ENCODE results near the gene PHACTR1. TPM values are rescaled to one million over a fixed set of nuclear protein-coding genes. Genes with fewer than 3 reads are reported as not detected.

Gene PHACTR1
- total and polyA plus RNA-seq, 2 donors (not counting 1 experiment from before 2014, with no cell fraction given): 0.60 to 1.2 TPM

GRCh38 chr6:13075141-13075845 is 358.7 kb downstream of the PHACTR1 start:
- Histone ChIP-seq H3K9ac (ENCODE audit: insufficient read depth, low read length) (no peak overlapping the region), H3K27me3 (ENCODE audit: control insufficient read depth, insufficient read depth, low read length) (no peaks in the 10 kb centered on the region), H3K4me1 (ENCODE audit: control insufficient read depth, extremely low read depth, insufficient read depth, low read length) (no peaks in the 10 kb centered on the region), H3K27ac (ENCODE audit: insufficient read depth, low read length) (no peak overlapping the region), H2AFZ (ENCODE audit: low read length) (no peak overlapping the region), H3K79me2 (ENCODE audit: control insufficient read depth, insufficient read depth, low read length) (no peaks in the 10 kb centered on the region), H3K36me3 (ENCODE audit: control insufficient read depth, insufficient read depth, low read length) (no peaks in the 10 kb centered on the region), H3K9me3 (ENCODE audit: control insufficient read depth, insufficient read depth, low read depth, low read length) (no peaks in the 10 kb centered on the region), H3K4me3 (replicated peaks in 1 of 4; ENCODE audit: control extremely low read depth in 1 of 4, insufficient read depth in 1 of 4, low read depth in 3 of 4, low read length in 4 of 4) (no peak overlapping the region), H3K4me2 (ENCODE audit: extremely low read depth, insufficient read depth, low read length) (no peak overlapping the region), H4K20me1 (ENCODE audit: control insufficient read depth, extremely low read depth, insufficient read depth, low read length) (no peaks in the 10 kb centered on the region)
- TF ChIP-seq CTCF (conservative IDR thresholded peaks at IDR 0.05 in 1 of 2, IDR thresholded peaks at IDR 0.05 in 1 of 2; ENCODE audit: low read depth in 1 of 2, low read length in 2 of 2) (no peak), EZH2 (IDR thresholded peaks at IDR 0.05; ENCODE audit: low read length, missing control alignments) (no peak)
- DNase-seq (ENCODE audit: low read depth in 2 of 2): no peak

GRCh38 chr6:13076575-13076974 is 360.0 kb downstream of the PHACTR1 start:
- Histone ChIP-seq H2AFZ (ENCODE audit: low read length) (no peak overlapping the region), H3K4me1 (ENCODE audit: control insufficient read depth, extremely low read depth, insufficient read depth, low read length) (no peaks in the 10 kb centered on the region), H3K27ac (ENCODE audit: insufficient read depth, low read length) (no peak overlapping the region), H3K9me3 (ENCODE audit: control insufficient read depth, insufficient read depth, low read depth, low read length) (no peaks in the 10 kb centered on the region), H4K20me1 (ENCODE audit: control insufficient read depth, extremely low read depth, insufficient read depth, low read length) (no peaks in the 10 kb centered on the region), H3K79me2 (ENCODE audit: control insufficient read depth, insufficient read depth, low read length) (no peaks in the 10 kb centered on the region), H3K27me3 (ENCODE audit: control insufficient read depth, insufficient read depth, low read length) (no peaks in the 10 kb centered on the region), H3K36me3 (ENCODE audit: control insufficient read depth, insufficient read depth, low read length) (no peaks in the 10 kb centered on the region), H3K4me3 (replicated peaks in 1 of 4; ENCODE audit: control extremely low read depth in 1 of 4, insufficient read depth in 1 of 4, low read depth in 3 of 4, low read length in 4 of 4) (no peak overlapping the region), H3K4me2 (ENCODE audit: extremely low read depth, insufficient read depth, low read length) (no peak overlapping the region), H3K9ac (ENCODE audit: insufficient read depth, low read length) (no peak overlapping the region)
- no peak for DNase-seq (ENCODE audit: low read depth in 2 of 2)
- no peak for TF ChIP-seq CTCF (conservative IDR thresholded peaks at IDR 0.05 in 1 of 2, IDR thresholded peaks at IDR 0.05 in 1 of 2; ENCODE audit: low read depth in 1 of 2, low read length in 2 of 2)

- Histone ChIP-seq H3K9ac (ENCODE audit: insufficient read depth, low read length) (no peak overlapping the region), H2AFZ (ENCODE audit: low read length) (no peak overlapping the region), H3K27me3 (ENCODE audit: control insufficient read depth, insufficient read depth, low read length) (no peaks in the 10 kb centered on the region), H3K36me3 (ENCODE audit: control insufficient read depth, insufficient read depth, low read length) (no peaks in the 10 kb centered on the region), H4K20me1 (ENCODE audit: control insufficient read depth, extremely low read depth, insufficient read depth, low read length) (no peaks in the 10 kb centered on the region), H3K4me3 (replicated peaks in 1 of 4; ENCODE audit: control extremely low read depth in 1 of 4, insufficient read depth in 1 of 4, low read depth in 3 of 4, low read length in 4 of 4) (no peak overlapping the region), H3K27ac (ENCODE audit: insufficient read depth, low read length) (no peak overlapping the region), H3K79me2 (ENCODE audit: control insufficient read depth, insufficient read depth, low read length) (no peaks in the 10 kb centered on the region), H3K4me2 (ENCODE audit: extremely low read depth, insufficient read depth, low read length) (no peak overlapping the region), H3K4me1 (ENCODE audit: control insufficient read depth, extremely low read depth, insufficient read depth, low read length) (no peaks in the 10 kb centered on the region), H3K9me3 (ENCODE audit: control insufficient read depth, insufficient read depth, low read depth, low read length) (no peaks in the 10 kb centered on the region)
- no peak for DNase-seq (ENCODE audit: low read depth in 2 of 2)
- TF ChIP-seq CTCF (conservative IDR thresholded peaks at IDR 0.05 in 1 of 2, IDR thresholded peaks at IDR 0.05 in 1 of 2; ENCODE audit: low read depth in 1 of 2, low read length in 2 of 2) (no peak), EZH2 (IDR thresholded peaks at IDR 0.05; ENCODE audit: low read length, missing control alignments) (no peak)
These were observed 360.6 kb downstream of the PHACTR1 start for GRCh38 chr6:13077117-13077516.

All from fibroblast of lung (primary cell).